BE2C (cell line): ENCODE measurements around the gene ARHGEF37.

ENCODE experiments used
- DNase-seq: peaks from one replicate; pipeline ENCODE4 v3.0.0-alpha.2; 2020
- H3K27me3 ChIP-seq: fragments of 250-450 bp; sonication (Bioruptor Pico); 2 replicates; pipeline ENCODE4 v1.5.1; 2020; ENCODE audit warnings: mild to moderate bottlenecking
- H3K36me3 ChIP-seq: fragments of 250-450 bp; sonication (Bioruptor Pico); 2 replicates; pipeline ENCODE4 v1.5.1; 2020; ENCODE audit warnings: mild to moderate bottlenecking
- H3K4me1 ChIP-seq: fragments of 250-450 bp; sonication (Bioruptor Pico); 2 replicates; pipeline ENCODE4 v1.5.1; 2020
- H3K4me3 ChIP-seq: 2 replicates; pipeline ENCODE4 v1.5.1; 2011; ENCODE audit warnings: low read depth, low read length
- H3K9me3 ChIP-seq: fragments of 250-450 bp; sonication (Bioruptor Pico); 2 replicates; pipeline ENCODE4 v1.5.1; 2020
- CTCF ChIP-seq: IDR thresholded peaks from 2 replicates; pipeline ENCODE4 v1.5.1; 2012; ENCODE audit warnings: mild to moderate bottlenecking, low read depth, low read length

The ARHGEF37 gene

GRCh38 chr5:149575131-149575530 lies 6.2 kb upstream of the ARHGEF37 start:
- H3K4me1 ChIP-seq = no peaks in the 10 kb centered on the region
- no peak for DNase-seq
- H3K9me3 ChIP-seq = no peaks in the 10 kb centered on the region
- H3K36me3 ChIP-seq = no peaks in the 10 kb centered on the region
- no peak overlapping the region for H3K4me3 ChIP-seq
- no peak for TF ChIP-seq CTCF
- no peaks in the 10 kb centered on the region for H3K27me3 ChIP-seq

GRCh38 chr5:149576021-149576420 lies 5.3 kb upstream of the ARHGEF37 start:
- no peaks in the 10 kb centered on the region for H3K27me3 ChIP-seq
- DNase-seq = no peak
- no peaks in the 10 kb centered on the region; the same call in 1 of the 2 replicates for H3K4me1 ChIP-seq
- H3K4me3 ChIP-seq = no peak overlapping the region
- no peaks in the 10 kb centered on the region for H3K36me3 ChIP-seq
- no peak for TF ChIP-seq CTCF
- no peaks in the 10 kb centered on the region for H3K9me3 ChIP-seq

- no peak for DNase-seq
These were observed 2.4 kb upstream of the ARHGEF37 start for GRCh38 chr5:149578896-149579295.

GRCh38 chr5:149580808-149581191 lies 498 bp upstream of the ARHGEF37 start:
- H3K4me3 ChIP-seq = peak overlapping the region; percentile 66
- DNase-seq = no peak

More at GRCh38 chr5:149578896-149579295, 2.4 kb upstream of the ARHGEF37 start:
- H3K4me3 ChIP-seq = no peak overlapping the region
- no peaks in the 10 kb centered on the region for H3K27me3 ChIP-seq
- no peak for TF ChIP-seq CTCF
- H3K4me1 ChIP-seq = no peaks in the 10 kb centered on the region; the same call in none of the 2 replicates
- H3K36me3 ChIP-seq = no peaks in the 10 kb centered on the region
- no peaks in the 10 kb centered on the region for H3K9me3 ChIP-seq

GRCh38 chr5:149581931-149582768 lies 852 bp downstream of the ARHGEF37 start:
- TF ChIP-seq CTCF = no peak
- Histone ChIP-seq H3K4me1 (peaks cover 7% of the 10 kb centered on the region), H3K36me3 (no peaks in the 10 kb centered on the region), H3K27me3 (no peaks in the 10 kb centered on the region), H3K4me3 (peak overlapping the region; percentile 66), H3K9me3 (no peaks in the 10 kb centered on the region)
- no peak for DNase-seq

More at GRCh38 chr5:149580808-149581191, 498 bp upstream of the ARHGEF37 start:
- Histone ChIP-seq H3K4me1 (no peaks in the 10 kb centered on the region; the same call in none of the 2 replicates), H3K27me3 (no peaks in the 10 kb centered on the region), H3K36me3 (no peaks in the 10 kb centered on the region), H3K9me3 (no peaks in the 10 kb centered on the region)
- TF ChIP-seq CTCF = no peak

- no peak for TF ChIP-seq CTCF
- Histone ChIP-seq H3K27me3 (no peaks in the 10 kb centered on the region), H3K4me3 (no peak overlapping the region), H3K36me3 (no peaks in the 10 kb centered on the region), H3K4me1 (peaks cover 7% of the 10 kb centered on the region), H3K9me3 (no peaks in the 10 kb centered on the region)
- DNase-seq = no peak
These were observed 2.1 kb downstream of the ARHGEF37 start for GRCh38 chr5:149583394-149583793.
